Mammary epithelial cell (primary cell): Measurements from ENCODE around the gene PIK3R3.

Experiments
- CTCF ChIP-seq, 2 donors: IDR thresholded peaks in 1 of 2; conservative IDR thresholded peaks in 1 of 2; 2 replicates each; pipeline ENCODE4 v1.5.1; 2011 to 2012; ENCODE audit warnings: inconsistent platforms in 2 of 2, low read length in 2 of 2, mild to moderate bottlenecking in 2 of 2, control low read depth in 1 of 2, low read depth in 1 of 2; ENCODE audit not compliant: insufficient read depth in 1 of 2; ENCODE audit errors: extremely low read depth in 1 of 2
- EZH2 ChIP-seq: IDR thresholded peaks from 2 replicates; pipeline ENCODE4 v1.6.1; 2012; ENCODE audit warnings: low read length, inconsistent platforms, borderline replicate concordance

GRCh38 chr1:46027788-46028573, 104.4 kb downstream of the PIK3R3 start:
- TF ChIP-seq CTCF (conservative IDR thresholded peaks at IDR 0.05 in 1 of 2, IDR thresholded peaks at IDR 0.05 in 1 of 2; ENCODE audit: extremely low read depth in 1 of 2, insufficient read depth in 1 of 2, low read depth in 1 of 2, low read length in 2 of 2) = no peak
- TF ChIP-seq EZH2 = no peak
